ENCODE results near the gene MECP2.
"Not testable (repeated sequence)": the region's sequence is repeated elsewhere in the genome, so short reads cannot be mapped to it uniquely, and the experiment has no call there.

The MECP2 gene

DNA sequence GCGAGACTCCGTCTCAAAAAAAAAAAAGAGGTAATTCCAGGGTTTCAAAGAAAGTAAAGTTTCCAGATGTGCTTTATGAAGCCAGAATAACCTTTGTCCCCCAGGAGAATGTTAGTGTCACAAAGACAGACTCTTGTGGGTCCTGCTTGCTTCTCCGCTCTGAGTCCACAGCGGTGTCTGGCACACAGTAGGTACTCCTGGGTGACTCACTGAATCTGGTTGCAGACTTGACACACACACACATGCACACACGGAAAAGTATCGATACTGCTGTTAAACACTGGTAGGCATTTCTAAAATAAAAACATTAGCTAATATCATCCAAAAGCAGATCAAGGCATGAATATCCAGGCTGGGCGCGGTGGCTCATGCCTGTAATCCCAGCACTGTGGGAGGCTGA lies 102.0 kb downstream of the MECP2 start:
- H3K27ac ChIP-seq = no peak overlapping the region
- no peak for TF ChIP-seq ZFX (IDR thresholded peaks at IDR 0.05; ENCODE audit: borderline replicate concordance)
- TF ChIP-seq, protein P1, sequence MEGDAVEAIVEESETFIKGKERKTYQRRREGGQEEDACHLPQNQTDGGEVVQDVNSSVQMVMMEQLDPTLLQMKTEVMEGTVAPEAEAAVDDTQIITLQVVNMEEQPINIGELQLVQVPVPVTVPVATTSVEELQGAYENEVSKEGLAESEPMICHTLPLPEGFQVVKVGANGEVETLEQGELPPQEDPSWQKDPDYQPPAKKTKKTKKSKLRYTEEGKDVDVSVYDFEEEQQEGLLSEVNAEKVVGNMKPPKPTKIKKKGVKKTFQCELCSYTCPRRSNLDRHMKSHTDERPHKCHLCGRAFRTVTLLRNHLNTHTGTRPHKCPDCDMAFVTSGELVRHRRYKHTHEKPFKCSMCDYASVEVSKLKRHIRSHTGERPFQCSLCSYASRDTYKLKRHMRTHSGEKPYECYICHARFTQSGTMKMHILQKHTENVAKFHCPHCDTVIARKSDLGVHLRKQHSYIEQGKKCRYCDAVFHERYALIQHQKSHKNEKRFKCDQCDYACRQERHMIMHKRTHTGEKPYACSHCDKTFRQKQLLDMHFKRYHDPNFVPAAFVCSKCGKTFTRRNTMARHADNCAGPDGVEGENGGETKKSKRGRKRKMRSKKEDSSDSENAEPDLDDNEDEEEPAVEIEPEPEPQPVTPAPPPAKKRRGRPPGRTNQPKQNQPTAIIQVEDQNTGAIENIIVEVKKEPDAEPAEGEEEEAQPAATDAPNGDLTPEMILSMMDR (IDR thresholded peaks at IDR 0.05) = no peak

DNA sequence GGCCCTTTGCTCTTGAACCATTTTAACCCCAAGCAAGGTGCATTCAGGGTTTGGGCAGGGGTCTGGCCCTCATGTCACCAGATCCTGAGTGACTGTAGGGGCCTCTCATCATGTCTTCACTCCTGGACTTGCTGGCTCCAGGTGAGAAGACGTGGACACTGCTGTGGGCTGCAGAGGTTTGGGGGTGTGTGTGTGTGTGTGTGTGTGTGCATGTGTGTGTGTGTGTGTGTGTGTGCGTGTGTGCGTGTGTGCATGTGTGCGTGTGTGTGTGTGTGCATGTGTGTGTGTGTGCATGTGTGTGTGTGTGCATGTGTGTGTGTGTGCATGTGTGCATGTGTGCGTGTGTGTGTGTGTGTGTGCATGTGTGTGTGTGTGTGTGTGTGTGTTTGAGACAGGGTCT lies 103.1 kb downstream of the MECP2 start:
- H3K27ac ChIP-seq = not testable (repeated sequence)

DNA sequence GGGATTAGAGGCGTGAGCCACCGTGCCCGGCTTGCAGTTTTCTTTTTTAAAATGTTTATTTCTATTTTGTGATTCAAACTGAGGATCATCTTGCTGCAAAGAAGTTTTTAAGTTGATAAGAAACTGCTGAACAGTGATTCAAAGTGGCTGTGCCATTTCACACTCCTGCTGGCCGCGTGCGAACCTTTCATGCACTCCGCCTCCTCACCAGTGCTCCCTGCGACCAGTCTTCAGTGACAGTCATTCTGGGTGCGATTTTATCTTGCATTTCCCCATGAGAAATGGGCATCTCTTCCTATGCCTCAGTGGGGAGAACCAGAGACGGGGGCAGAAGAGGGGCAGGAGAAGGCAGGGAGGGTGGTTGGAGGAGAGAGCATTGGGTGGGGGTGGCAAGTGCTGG lies 103.5 kb downstream of the MECP2 start:
- H3K27ac ChIP-seq = no peak overlapping the region
- TF ChIP-seq, protein P1 (IDR thresholded peaks at IDR 0.05) = no peak
- TF ChIP-seq ZFX (IDR thresholded peaks at IDR 0.05; ENCODE audit: borderline replicate concordance) = no peak

DNA sequence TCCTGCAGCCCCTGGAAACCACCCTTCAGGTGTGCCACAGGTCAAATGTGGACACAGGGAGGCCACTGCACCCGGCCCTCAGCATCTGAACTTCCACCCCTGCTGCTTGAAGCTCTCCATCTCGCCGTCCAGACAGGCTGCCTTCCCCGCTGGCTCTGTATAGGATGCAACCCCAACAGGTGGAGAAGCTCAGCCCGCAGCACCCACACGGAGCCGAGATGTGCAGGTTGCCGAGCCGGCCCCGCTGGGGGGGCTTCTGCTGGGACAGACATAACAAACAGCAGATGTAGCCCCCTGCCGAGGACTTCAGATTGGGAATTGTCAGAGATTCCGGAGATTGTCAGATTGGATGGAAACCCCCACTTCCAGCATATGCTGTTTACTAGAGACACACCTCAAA lies 104.4 kb downstream of the MECP2 start:
- no peak overlapping the region for H3K27ac ChIP-seq
- no peak for TF ChIP-seq ZFX (IDR thresholded peaks at IDR 0.05; ENCODE audit: borderline replicate concordance)
- TF ChIP-seq, protein P1 (IDR thresholded peaks at IDR 0.05) = no peak

DNA sequence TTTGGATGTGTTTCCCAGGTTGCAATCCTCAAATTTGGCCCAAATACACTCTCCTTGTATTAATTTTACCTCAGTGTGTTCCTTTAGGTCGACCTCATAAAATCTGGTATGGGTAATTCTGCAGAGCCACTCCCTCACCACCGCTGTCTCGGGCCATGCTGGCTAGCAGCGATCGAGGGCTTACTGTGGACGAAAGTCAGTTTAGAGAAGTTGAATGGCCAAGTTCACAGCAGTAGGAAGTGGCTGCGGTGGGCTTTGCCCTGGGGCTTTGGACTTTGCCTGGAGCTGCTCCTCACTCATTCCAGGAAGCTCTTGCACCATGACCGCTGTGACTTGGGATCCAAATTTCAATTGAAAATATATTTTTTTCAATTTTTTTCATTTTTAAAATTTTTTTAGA lies 105.3 kb downstream of the MECP2 start:
- no peak overlapping the region for H3K27ac ChIP-seq
- TF ChIP-seq, protein P1 (IDR thresholded peaks at IDR 0.05) = no peak
- TF ChIP-seq ZFX (IDR thresholded peaks at IDR 0.05; ENCODE audit: borderline replicate concordance) = no peak

DNA sequence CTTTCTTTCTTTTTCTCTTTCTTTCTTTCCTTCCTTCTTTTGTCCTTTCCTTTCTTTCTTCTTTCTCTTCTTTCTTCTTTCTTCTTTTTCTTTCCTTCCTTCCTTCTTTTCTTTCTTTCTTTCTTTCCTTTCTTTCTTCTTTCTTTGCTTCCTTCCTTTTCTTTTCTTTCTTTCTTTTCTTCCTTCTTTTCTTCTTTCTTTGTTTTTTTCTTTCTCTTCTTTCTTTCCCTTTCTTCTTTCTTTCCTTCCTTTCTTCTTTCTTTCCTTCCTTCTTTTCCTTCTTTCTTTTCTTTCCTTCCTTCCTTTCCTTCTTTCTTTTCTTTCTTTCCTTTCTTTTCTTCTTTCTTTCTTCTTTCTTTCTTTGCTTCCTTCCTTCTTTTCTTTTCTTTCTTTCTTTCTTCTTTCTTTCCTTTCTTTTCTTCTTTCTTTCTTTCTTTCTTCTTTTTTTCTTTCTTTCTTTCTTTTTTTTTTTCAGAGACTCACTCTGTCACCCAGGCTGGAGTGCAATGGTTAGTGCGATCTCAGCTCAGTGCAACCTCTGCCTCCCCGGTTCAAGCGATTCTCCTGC lies 106.4 kb downstream of the MECP2 start:
- H3K27ac ChIP-seq = no peak overlapping the region
- TF ChIP-seq, protein P1 (IDR thresholded peaks at IDR 0.05) = no peak
- TF ChIP-seq ZFX (IDR thresholded peaks at IDR 0.05; ENCODE audit: borderline replicate concordance) = no peak

DNA sequence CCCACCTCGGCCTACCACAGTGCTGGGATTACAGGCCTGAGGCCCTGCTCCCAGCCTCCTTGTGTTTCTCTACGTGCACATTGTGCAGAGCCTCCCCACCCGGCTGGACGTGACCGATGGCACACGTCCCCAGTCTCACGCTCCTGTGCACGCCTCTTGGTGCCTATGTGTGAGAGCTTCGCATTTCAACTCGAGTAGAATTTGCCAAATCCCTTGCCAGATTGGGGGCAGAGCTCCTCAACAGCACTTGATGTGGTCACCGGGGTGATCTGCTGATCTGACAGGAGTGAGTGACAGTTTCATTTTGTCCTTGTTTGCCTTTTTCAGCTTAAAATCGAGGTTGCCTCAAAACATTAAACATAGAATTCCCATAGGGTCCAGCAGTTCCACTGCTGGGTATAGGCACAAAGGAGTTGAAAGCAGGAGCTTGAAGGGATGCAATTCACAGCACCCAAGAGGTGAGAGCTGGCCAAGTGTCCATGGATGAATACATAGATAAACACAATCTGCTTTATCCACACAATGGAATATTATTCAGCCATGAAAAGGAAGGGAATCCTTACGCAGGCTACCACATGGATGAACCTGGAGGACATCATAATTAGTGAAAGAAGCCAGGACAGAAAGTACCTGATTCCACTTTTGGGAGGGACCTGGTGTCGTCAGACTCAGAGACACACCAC lies 107.4 kb downstream of the MECP2 start:
- no peak overlapping the region for H3K27ac ChIP-seq
- no peak for TF ChIP-seq ZFX (IDR thresholded peaks at IDR 0.05; ENCODE audit: borderline replicate concordance)
- TF ChIP-seq, protein P1 (IDR thresholded peaks at IDR 0.05) = no peak

DNA sequence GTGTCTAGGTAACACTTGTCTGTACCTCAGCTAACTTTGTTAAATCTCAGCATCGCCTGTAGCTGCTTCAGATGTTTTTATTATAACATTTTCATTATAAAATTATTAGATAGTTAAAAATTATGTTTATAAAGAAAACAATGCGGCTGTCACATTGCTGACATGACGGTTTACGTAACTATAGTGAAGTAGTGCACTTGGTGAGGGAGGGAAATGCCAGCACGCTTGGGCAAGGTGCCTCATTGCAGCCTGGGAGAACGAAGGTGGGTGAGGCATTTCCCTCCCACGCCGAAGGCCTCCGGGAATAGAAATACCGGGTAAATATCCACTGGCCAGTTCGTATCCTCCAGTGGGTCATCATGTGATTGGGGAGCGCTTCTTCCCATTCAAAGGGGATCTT lies 109.0 kb downstream of the MECP2 start:
- TF ChIP-seq ZFX (IDR thresholded peaks at IDR 0.05; ENCODE audit: borderline replicate concordance) = no peak
- TF ChIP-seq, protein P1 (IDR thresholded peaks at IDR 0.05) = no peak
- no peak overlapping the region for H3K27ac ChIP-seq

Data from 22Rv1 (cell line).